Fibroblast of skin of right biceps (primary cell): ENCODE measurements around the gene AHSP.
"Not testable (repeated sequence)": the region's sequence is repeated elsewhere in the genome, so short reads cannot be mapped to it uniquely, and the experiment has no call there.

ENCODE experiments used
- DNase-seq: peaks from one replicate; pipeline ENCODE4 v3.0.0-alpha.2; 2013

Gene AHSP

DNA sequence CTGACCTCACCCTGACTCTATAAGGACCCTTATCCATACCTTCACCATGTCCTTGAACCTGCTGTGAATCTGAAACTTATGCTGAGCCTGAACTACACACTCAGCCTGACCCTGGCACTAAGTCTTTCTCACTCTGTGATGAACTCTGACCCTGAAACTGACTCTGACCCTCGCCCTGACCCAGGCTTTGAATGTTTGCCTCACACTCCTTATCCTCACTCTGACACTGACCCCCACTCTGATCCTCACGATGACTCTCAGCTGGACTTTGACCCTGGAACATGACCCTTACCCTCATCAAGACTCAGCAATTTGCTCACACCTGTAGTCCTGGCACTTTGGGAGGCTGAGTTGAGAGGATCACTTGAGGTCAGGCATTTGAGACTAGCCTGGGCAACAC, 4.4 kb downstream of the AHSP start:
- no peak for DNase-seq

DNA sequence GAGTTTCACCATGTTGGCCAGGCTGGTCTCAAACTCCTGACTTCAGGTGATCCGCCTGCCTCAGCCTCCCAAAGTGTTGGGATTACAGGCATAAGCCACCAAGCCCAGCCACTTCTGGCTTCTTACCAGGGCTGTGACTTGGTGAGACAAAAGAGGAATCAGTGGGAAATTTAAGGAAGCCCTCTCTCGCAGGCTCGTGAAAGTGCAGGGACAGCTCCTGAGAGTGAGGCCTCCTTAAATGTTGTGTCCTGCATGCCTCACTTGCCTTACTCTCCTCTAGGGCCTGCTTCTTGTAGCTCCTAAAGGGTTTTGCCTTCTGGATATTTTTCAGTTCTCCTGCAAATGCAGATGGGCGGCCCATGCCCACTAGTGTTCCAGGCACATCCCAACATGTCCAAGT, 5.2 kb downstream of the AHSP start:
- no peak for DNase-seq

- no peak for DNase-seq
These were observed 8.0 kb downstream of the AHSP start for GRCh38 chr16:31535737-31536136.

GRCh38 chr16:31536804-31537361, 9.2 kb downstream of the AHSP start:
- no peak for DNase-seq

DNA sequence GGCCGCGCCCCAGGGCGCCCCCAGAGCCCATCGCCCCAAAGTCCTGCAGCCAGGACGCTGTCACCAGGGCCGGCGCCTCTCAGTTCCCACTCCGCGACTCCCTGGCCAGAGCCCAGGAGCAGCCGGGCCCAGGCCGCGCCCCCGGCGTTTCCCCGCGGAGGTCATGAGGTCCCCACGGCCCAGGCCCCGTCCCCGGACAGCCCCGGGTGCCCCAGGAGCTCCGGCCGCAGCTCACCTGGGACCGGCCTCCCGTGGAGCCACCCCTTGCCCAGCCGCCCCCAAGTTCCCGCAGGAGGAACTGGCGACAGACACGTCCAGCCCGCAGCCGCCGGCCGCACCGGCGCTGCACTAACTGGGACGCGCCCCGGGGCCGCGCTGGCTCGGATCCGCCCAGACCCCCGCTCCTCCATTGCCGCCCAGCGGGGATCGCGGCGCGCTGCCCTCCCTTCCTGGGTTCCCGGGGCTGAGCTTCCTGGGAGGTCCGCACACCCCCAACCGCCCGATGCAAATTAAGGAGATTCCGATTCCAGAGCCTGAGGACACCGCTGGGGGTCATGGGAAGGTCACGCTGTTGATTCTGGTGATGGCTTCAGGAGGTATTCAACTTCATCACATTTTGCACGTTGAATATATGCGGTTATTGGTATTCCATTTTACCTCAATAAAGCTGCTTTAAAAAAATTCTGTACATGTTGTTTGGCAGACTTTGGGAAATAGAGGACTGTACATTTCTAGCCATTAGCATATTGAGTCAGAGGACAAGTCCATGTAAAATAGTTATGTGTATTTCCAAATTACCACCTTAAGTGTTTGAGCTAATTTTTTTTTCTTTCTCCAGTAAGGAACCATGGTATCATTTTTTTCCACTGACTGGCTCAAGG, 9.9 kb downstream of the AHSP start:
- DNase-seq: peak; percentile 26

GRCh38 chr16:31538243-31538598, 10.5 kb downstream of the AHSP start:
- DNase-seq: not testable (repeated sequence)

- not testable (repeated sequence) for DNase-seq
These were observed 12.1 kb downstream of the AHSP start for GRCh38 chr16:31539762-31540161.

DNA sequence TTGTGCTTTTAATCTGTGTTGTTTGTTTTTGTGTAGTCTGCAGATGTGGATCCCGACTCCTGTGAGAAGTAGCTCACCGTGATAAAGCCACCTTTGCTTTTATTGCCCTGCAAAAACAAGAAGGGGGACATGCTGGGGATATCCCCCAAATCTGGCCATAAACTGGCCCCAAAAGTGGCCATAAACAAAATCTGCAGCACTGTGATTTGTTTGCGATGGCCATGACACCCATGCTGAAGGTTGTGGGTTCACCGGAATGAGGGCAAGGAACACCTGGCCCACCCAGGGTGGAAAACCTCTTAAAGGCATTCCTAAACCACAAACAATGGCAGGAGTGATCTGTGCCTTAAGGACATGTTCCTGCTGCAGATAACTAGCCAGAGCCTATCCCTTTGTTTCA, 15.1 kb downstream of the AHSP start:
- no peak for DNase-seq

DNA sequence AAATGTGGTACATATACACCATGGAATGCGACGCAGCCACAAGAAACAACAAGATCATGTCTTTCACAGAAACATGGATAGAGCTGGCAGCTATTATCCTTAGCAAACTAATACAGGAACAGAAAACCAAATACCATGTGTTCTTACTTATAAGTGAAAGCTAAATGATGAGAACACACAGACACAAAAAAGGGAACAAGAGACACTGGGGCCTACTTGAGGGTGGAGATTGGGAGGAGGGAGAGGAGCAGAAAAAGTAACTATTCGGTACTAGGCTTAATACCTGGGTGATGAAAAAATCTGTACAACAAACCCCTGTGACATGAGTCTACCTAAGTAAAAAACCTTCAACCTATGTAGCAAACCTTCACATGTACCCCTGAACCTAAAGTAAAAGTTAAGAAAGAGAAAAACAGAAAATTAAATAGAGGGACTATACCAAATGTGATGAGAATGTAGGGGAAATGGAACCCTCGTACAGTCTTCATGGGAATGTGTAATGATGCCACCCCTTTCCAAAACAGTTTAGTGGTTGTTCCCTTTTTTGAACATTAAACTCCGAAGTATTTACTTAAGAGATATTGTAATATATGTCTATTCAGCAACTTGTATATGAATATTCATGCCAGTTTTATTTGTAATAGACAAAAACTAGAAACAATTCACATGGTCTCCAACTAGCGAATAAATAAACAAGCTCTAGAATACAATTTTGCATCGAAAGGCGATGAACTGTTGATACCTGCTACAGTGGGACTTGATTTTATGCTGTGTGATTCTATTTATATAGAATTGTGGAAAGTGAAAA, 33.9 kb downstream of the AHSP start:
- DNase-seq: no peak

GRCh38 chr16:31568577-31569359, 41.1 kb downstream of the AHSP start:
- peak; percentile 22 for DNase-seq

GRCh38 chr16:31569360-31569717, 41.6 kb downstream of the AHSP start:
- no peak for DNase-seq

DNA sequence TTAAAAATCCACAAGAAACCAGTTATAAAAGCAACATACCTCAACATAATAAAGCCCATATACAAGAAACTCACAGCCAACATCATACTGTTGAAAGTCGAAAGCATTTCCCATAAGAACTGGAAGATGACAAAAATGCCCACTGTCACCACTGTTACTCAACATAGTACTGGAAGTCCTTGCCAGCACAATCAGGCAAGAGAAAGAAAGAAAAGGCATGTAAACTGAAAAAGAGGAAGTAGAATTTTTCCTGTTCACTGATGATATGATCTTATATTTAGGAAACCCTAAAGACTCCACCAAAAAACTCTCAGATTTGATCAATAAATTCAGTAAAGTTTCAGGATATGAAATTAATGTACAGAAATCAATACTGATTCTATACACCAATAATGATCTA, 45.1 kb downstream of the AHSP start:
- DNase-seq: no peak

DNA sequence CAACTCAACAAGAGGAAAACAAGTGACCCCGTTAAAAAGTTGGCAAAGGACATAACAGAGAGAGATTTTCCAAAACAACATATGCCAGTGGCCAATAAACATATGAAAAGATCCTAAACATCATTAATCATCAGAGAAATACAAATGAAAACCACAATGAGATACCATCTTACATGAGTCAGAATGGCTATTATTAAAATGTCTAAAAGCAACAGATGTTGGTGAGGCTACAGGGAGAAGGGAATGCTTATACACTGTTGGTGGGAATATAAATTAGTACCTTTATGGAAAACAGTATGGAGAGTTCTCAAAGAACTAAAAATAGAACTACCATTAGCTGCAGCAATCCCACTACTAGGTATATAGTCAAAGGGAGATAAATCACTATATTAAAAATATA, 46.5 kb downstream of the AHSP start:
- DNase-seq: not testable (repeated sequence)

DNA sequence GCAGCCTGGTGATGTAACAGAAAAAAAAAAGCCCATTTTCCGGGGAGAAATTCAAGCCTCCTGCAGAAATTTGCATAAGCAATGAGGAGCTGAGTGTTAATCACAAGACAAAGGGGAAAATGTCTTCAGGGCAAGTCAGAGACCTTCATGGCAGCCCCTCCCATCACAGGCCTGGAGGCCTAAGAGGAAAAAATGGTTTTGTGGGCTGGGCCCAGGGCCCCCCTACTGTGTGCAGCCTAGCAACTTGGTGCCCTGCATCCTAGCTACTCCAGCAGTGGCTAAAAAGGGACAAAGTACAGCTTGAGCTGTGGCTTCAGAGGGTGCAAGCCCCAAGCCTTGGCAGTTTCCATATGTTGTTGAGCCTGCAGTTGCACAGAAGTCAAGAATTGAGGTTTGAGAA, 49.7 kb downstream of the AHSP start:
- DNase-seq: no peak
